Subcutaneous preadipocyte (primary cell): ENCODE measurements around the gene NPB. TPM values are rescaled to one million over a fixed set of nuclear protein-coding genes. Genes with fewer than 3 reads are reported as not detected.

ENCODE experiments used
- total RNA-seq: library from RNA; depleted of rRNA; stranded (reverse); fragments of >200 nt; gene quantifications from 2 replicates; pipeline ENCODE4 v1.2.3, GENCODE V29; 2012

NPB gene
- total RNA-seq: under 0.01 TPM in 2 replicates

DNA sequence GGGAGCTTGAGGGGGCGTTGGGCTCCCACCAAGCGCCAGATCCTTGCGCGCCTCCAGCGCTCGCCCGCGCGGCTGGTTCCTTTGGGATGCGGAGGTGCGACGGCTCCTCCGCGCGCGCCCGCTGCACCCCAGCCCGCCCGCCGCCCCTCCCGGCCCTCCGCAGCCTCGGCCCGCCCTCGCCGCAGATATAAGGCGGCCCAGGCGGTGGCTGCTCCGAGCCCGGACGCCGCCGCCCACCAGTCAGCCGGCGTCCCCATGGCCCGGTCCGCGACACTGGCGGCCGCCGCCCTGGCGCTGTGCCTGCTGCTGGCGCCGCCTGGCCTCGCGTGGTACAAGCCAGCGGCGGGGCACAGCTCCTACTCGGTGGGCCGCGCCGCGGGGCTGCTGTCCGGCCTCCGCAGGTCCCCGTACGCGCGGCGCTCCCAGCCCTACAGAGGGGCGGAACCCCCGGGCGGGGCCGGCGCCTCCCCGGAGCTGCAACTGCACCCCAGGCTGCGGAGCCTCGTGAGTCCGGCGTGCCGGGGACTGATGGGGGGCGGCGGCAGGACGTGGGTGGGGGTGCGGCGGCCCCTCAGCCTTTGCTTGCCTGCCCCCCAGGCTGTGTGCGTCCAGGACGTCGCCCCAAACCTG lies at the start of gene NPB:
Gene NPB, plus strand, starts transcription at position 216 of the 630 bp plus-strand sequence. Its CDS starts 40 bp downstream, at position 256.

DNA sequence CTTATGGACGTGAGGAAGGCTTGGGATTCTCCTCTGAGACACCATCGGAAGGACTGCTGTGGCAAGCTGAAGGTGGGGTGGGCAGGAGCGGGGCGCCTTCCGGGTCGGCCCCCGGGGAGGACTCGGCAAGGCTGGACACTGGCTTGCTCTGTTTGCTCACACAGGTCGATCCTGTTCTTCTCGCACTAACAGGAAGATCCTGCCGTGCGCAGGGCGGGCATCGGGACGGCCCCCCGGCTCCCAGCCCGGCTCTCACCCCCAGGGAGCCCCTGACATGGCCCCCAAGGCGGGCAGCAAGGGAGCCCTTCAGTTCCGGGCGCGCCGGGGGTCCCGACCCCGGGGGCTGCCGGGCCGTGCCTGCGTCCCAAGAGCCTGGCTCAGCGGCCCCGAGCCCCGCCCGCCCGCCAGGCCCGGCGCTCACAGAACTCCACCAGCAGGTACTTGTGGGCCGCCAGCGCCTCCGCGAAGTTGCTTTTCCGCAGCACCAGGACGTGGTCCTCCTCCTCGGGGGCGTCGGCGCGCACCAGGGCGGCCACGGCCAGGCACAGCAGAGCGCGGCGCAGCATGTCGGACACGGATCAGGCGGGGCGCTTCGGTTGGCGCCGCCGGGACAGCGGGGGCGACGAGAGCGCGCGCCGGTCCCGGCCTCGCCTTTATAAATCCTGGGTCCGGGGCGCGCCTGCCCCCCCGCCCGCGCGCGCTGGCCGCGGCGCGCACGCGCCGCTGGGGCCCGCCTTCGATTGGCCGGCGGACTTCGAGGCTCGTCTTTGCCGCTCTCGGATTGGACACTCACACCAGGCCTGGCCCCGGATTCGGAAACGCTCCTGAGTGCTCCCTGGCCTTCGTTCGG lies 41.9 kb upstream of the NPB start, which contains the start of gene P4HB:
Gene P4HB, minus strand, starts transcription at position 630 of the 850 bp plus-strand sequence. Its CDS starts 64 bp downstream, at position 566.

DNA sequence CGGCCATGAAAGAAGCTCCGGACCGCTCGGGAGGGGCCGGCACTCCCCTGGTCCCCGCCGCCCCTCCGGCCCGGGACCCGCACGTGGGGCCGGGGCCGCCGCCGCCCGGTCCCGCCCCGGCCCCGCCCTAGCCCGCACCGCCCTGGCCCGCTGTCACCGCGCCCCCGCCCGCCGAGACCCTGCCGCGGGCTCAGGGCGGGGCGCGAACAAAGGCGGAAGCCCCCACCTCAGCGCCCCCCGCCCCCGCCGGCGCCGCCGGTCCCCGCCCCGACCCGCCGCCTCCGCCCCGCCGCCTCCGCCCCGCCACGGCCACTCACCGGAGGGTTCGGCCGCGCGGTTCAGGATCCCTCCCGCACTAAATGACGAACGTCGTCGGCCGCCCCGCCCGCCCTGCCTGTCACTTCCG lies 31.1 kb upstream of the NPB start, which contains the start of gene ARHGDIA:
Gene ARHGDIA, minus strand, starts transcription at position 357 of the 406 bp plus-strand sequence. CDS start 1,407 bp downstream, outside the sequence.

DNA sequence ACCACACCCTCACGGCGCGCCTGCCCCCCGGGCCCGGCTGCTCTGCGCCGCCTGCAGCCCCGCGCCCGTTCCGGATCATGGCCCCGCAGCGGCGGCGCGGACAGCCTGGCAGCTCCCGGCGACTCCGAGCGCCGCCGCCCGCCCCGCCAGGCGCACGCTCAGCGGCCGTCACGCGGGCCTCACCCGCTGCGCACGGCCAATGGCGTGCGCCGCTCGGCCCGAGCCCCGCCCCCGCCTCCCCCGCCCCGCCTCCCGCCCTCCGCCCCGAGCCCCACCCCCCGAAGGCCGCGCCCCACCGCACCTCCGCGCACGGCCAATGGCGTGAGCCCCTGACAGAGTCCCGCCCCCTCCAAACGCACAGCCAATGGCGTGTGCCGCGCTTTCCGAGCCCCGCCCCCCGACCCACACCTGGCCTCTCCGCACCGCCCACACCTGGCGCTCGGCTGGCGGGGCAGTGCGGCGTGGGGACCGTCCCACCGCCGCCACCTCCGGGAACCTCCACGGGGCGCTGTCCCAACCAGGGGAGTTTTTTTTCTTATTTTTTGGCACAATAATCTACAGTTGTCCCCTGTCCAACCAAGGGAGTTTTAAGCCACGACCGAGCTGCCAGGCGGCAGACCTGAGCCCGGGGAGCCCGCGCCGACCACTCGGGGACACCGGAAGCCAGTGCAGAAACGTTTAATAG lies 9.4 kb downstream of the NPB start, which contains the start of gene PCYT2:
Gene PCYT2, minus strand, starts transcription at position 123 of the 685 bp plus-strand sequence. Its CDS starts 44 bp downstream, at position 79.

DNA sequence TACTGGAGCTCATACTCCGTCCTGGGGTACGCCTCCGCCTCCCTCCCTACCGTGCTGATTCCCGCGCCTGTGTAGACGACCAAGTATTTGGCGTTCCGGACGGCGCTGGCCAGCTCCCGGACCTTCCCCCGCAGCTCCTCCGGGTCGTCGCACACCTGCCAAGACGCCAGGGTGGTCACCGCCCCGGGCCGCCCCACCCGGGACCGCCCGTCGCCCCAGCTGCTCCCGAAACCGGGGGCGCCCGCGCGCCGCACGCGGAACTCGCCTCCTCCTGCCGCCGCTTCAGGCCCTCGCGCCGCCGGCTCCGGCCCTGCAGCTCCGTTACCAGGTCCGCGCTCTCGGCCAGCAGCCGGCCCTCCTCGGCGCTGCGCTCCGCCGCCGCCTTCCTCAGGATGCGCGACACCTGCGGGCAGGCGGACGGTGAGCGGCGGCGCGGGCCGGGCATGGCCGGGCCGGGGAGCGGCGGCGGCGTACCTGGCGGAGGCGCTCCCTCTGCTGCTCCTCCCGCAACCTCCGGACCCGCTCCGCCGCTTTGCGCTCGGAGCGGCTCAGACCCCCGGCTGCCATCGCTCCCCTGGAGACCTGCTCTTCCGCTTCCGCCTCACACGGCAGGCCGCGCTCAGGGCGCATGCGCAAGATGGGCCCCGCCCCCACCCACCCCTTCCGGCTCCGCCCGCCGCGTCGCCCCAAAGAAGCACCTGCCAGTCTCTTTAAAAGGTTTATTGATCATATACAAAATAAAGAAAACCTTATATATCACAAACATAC lies 15.7 kb downstream of the NPB start, which contains the start of gene SIRT7:
Gene SIRT7, minus strand, starts transcription at position 612 of the 768 bp plus-strand sequence. Its CDS starts 45 bp downstream, at position 567.

DNA sequence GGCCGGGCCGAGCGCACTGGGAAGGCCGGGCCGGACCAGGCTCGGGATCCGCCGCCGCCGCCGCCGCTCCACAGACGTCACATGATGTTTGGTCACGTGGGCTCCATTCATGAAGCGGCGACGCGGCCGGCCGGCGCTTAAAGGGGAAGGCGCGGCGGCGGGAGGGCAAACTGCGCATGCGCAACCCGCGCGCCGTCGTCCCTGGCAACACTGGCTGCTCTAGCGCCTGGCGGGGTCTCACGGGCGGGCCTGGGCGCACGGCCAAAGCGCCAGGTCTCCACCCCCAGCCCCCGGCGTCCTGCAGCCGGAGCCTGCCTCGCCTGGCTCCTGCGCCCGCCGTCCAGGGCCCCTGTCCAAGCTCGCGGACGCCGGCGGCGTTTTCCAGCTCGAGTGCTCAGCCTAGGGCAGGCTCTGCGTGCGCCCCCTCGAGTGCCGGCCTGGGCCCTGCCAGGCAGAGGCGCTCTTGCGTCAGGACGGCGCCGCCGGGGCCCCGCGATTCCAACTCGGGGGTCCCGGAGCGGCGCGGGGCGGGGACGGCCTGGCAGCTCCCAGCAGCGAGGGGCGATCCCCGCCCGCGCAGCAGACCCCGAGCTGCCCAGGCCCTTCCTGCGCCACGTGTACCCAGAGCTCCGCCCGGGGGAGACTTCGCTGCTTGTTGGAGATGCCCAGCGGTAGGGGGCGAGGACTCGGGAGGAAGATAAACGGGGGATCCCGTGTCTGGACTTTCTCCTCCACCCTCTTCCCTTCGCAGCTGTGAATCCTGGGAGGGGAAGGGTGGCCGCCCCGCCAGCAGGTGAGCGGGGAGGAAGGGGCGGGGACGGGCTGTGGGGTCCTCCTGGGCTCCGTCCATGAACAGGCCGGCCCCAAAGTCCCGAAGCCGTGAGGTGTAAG lies 25.9 kb downstream of the NPB start, which contains the start of gene MAFG:
Gene MAFG, minus strand, starts transcription at position 83 of the 891 bp plus-strand sequence. CDS start 4,550 bp downstream, outside the sequence.

DNA sequence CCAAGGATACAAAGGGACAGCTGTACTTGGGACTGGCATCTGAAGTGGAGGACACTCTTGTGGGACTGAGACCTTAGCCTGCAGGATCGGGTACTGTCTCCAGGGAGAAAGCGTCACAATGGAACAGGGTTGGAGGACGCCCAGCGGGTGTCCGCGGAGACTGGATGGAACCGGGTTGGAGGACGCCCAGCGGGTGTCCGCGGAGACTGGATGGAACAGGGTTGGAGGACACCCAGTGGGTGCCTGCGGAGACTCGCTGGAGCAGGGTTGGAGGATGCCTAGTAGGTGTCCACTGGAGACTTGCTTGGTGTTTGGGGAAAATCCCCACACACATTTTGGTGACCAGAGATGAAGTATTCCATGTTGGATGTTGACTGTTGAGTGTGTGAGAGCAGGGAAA lies 45.2 kb downstream of the NPB start, which contains the start of gene MYADML2:
Gene MYADML2, minus strand, starts transcription at position 45 of the 400 bp plus-strand sequence. CDS start 5,492 bp downstream, outside the sequence.

Other genes with a start within 250 kb of the NPB start
- not detected in 2 replicates for gene PDE6G, start 245.7 kb upstream of the NPB start, total RNA-seq
- 29.7 and 30.5 TPM in 2 replicates for gene OXLD1, start 235.6 kb upstream of the NPB start, total RNA-seq
- 5.9 and 13.9 TPM in 2 replicates for gene CCDC137, start 235.5 kb upstream of the NPB start, total RNA-seq
- gene ARL16, start 218.4 kb upstream of the NPB start, total RNA-seq: 19.1 and 26.8 TPM in 2 replicates
- gene HGS, start 218.2 kb upstream of the NPB start, total RNA-seq: 107 and 119 TPM in 2 replicates
- 18.0 and 23.1 TPM in 2 replicates for gene MRPL12, start 198.9 kb upstream of the NPB start, total RNA-seq
- 18.4 and 24.0 TPM in 2 replicates for gene SLC25A10, start 190.0 kb upstream of the NPB start, total RNA-seq
- gene GCGR, start 98.1 kb upstream of the NPB start, total RNA-seq: not detected in 2 replicates
- 63.1 and 87.8 TPM in 2 replicates for gene MCRIP1, start 68.9 kb upstream of the NPB start, total RNA-seq
- not detected in 2 replicates for gene PPP1R27, start 67.2 kb upstream of the NPB start, total RNA-seq
- gene P4HB, start 41.7 kb upstream of the NPB start, total RNA-seq: 794 and 796 TPM in 2 replicates
- gene ARHGDIA, start 30.9 kb upstream of the NPB start, total RNA-seq: 158 and 179 TPM in 2 replicates
- gene ALYREF, start 10.7 kb upstream of the NPB start, total RNA-seq: 145 and 149 TPM in 2 replicates
- gene ANAPC11, start 10.5 kb upstream of the NPB start, total RNA-seq: 110 and 193 TPM in 2 replicates
- 51.1 and 75.5 TPM in 2 replicates for gene PCYT2, start 9.2 kb downstream of the NPB start, total RNA-seq
- 17.6 and 22.1 TPM in 2 replicates for gene SIRT7, start 15.9 kb downstream of the NPB start, total RNA-seq
- gene MAFG, start 25.5 kb downstream of the NPB start, total RNA-seq: 10.3 and 13.9 TPM in 2 replicates
- gene PYCR1, start 35.1 kb downstream of the NPB start, total RNA-seq: 33.8 and 43.7 TPM in 2 replicates
- not detected in 2 replicates for gene MYADML2, start 45.0 kb downstream of the NPB start, total RNA-seq
- gene NOTUM, start 58.9 kb downstream of the NPB start, total RNA-seq: not detected in 2 replicates
- 23.1 and 25.8 TPM in 2 replicates for gene ASPSCR1, start 75.4 kb downstream of the NPB start, total RNA-seq
- 43.0 and 46.9 TPM in 2 replicates for gene CENPX, start 120.6 kb downstream of the NPB start, total RNA-seq
- gene LRRC45, start 121.1 kb downstream of the NPB start, total RNA-seq: 16.2 and 16.9 TPM in 2 replicates
- gene RAC3, start 129.4 kb downstream of the NPB start, total RNA-seq: 7.8 and 16.2 TPM in 2 replicates
- gene DCXR, start 135.5 kb downstream of the NPB start, total RNA-seq: 47.7 and 62.1 TPM in 2 replicates
- gene RFNG, start 149.6 kb downstream of the NPB start, total RNA-seq: 29.8 and 38.5 TPM in 2 replicates
- 105 and 113 TPM in 2 replicates for gene GPS1, start 149.7 kb downstream of the NPB start, total RNA-seq
- gene DUS1L, start 163.6 kb downstream of the NPB start, total RNA-seq: 56.2 and 74.1 TPM in 2 replicates
- 231 and 392 TPM in 2 replicates for gene FASN, start 196.0 kb downstream of the NPB start, total RNA-seq